Smooth muscle cell (in vitro differentiated cells): Measurements from ENCODE around the gene LILRA1. TPM values are rescaled to one million over a fixed set of nuclear protein-coding genes. Genes with fewer than 3 reads are reported as not detected.
"Not testable (repeated sequence)": the region's sequence is repeated elsewhere in the genome, so short reads cannot be mapped to it uniquely, and the experiment has no call there.

Experiments used
- DNase-seq: peaks from one replicate; lab custom pipeline; 2025; ENCODE audit not compliant: unreplicated experiment; lab: John Stamatoyannopoulos, UW
- H2AFZ ChIP-seq: fragments of 200-600 bp; sonication (generic); 2 replicates; pipeline ENCODE4 v1.6.0; 2016; ENCODE audit warnings: antibody characterized with exemption, low read depth, mild to moderate bottlenecking
- H3F3A ChIP-seq: fragments of 200-600 bp; sonication (generic); 2 replicates; pipeline ENCODE4 v1.6.0; 2017; ENCODE audit warnings: antibody characterized with exemption, low read depth
- H3K27ac ChIP-seq: fragments of 200-600 bp; sonication (generic); 2 replicates; pipeline ENCODE4 v1.5.1; 2016; ENCODE audit warnings: low read depth, mild to moderate bottlenecking
- H3K27me3 ChIP-seq: fragments of 200-600 bp; sonication (generic); 2 replicates; pipeline ENCODE4 v1.6.1; 2016; ENCODE audit warnings: low read depth, mild to moderate bottlenecking
- H3K36me3 ChIP-seq: fragments of 200-600 bp; sonication (generic); 2 replicates; pipeline ENCODE4 v1.5.1; 2016; ENCODE audit warnings: low read depth
- H3K4me1 ChIP-seq: fragments of 200-600 bp; sonication (generic); 2 replicates; pipeline ENCODE4 v1.5.1; 2016; ENCODE audit warnings: low read depth
- H3K4me2 ChIP-seq: fragments of 200-600 bp; sonication (generic); 2 replicates; pipeline ENCODE4 v1.6.0; 2016; ENCODE audit warnings: mild to moderate bottlenecking
- H3K4me3 ChIP-seq: fragments of 200-600 bp; sonication (generic); 2 replicates; pipeline ENCODE4 v1.5.1; 2016; ENCODE audit warnings: mild to moderate bottlenecking
- H3K79me2 ChIP-seq: fragments of 200-600 bp; sonication (generic); 2 replicates; pipeline ENCODE4 v1.6.0; 2016; ENCODE audit warnings: low read depth, mild to moderate bottlenecking
- H3K9ac ChIP-seq: fragments of 200-600 bp; sonication (generic); 2 replicates; pipeline ENCODE4 v1.6.0; 2016; ENCODE audit warnings: low read depth
- H3K9me3 ChIP-seq: fragments of 200-600 bp; sonication (generic); replicated peaks from 2 replicates; pipeline ENCODE4 v1.5.1; 2016; ENCODE audit warnings: low read depth
- H4K20me1 ChIP-seq: fragments of 200-600 bp; sonication (generic); 2 replicates; pipeline ENCODE4 v1.6.0; 2016; ENCODE audit warnings: low read depth
- CTCF ChIP-seq: fragments of 200-600 bp; sonication (generic); IDR thresholded peaks from 2 replicates; pipeline ENCODE4 v1.5.1; 2017; ENCODE audit warnings: borderline replicate concordance, mild to moderate bottlenecking, antibody characterized with exemption; ENCODE audit not compliant: insufficient read depth, poor library complexity, severe bottlenecking
- WGBS: methylation state at CpG from one replicate; pipeline ENCODE4 v1.1.7; 2016; ENCODE audit warnings: low lambda C conversion rate; 5-methylcytosine and 5-hydroxymethylcytosine counted together
- polyA plus RNA-seq: library from polyadenylated mRNA; unstranded; fragments of >200 nt; fragmentation: Nextera tagmentation; extraction: Ambion mirVana; gene quantifications from 2 replicates; pipeline ENCODE4 v1.2.1, GENCODE V29; 2016
- total RNA-seq: library from RNA; depleted of rRNA; stranded (reverse); fragments of >200 nt; gene quantifications from 2 replicates; pipeline ENCODE4 v1.2.3, GENCODE V29; 2014

The LILRA1 gene
- total RNA-seq (not detected in 2 replicates), polyA plus RNA-seq (not detected in 2 replicates)

- not testable (repeated sequence) for H2AFZ ChIP-seq, H3K27ac ChIP-seq, H3K27me3 ChIP-seq, H3K36me3 ChIP-seq, H3K4me3 ChIP-seq, H3K9ac ChIP-seq, H3K4me1 ChIP-seq, H4K20me1 ChIP-seq, H3F3A ChIP-seq, DNase-seq, H3K79me2 ChIP-seq, H3K4me2 ChIP-seq, H3K9me3 ChIP-seq
- 64% methylated on average over 6 of the region's 6 CpGs for WGBS
These were observed at the start of gene LILRA1 for GRCh38 chr19:54593445-54593844. Gene LILRA1 (plus strand): TSS chr19:54593632. CDS start chr19:54594245, 613 bp downstream.

GRCh38 chr19:54548806-54549205, 44.6 kb upstream of the LILRA1 start:
- no peak for DNase-seq
- Histone ChIP-seq H3K27ac (no peak overlapping the region), H3F3A (no peaks in the 10 kb centered on the region), H2AFZ (no peak overlapping the region), H3K36me3 (no peaks in the 10 kb centered on the region), H4K20me1 (no peaks in the 10 kb centered on the region), H3K27me3 (no peaks in the 10 kb centered on the region), H3K4me2 (no peak overlapping the region), H3K4me1 (no peaks in the 10 kb centered on the region), H3K9ac (no peak overlapping the region), H3K79me2 (no peaks in the 10 kb centered on the region), H3K4me3 (no peak overlapping the region), H3K9me3 (no peaks in the 10 kb centered on the region)
- WGBS, result 87% methylated on average over 16 of the region's 16 CpGs
- TF ChIP-seq CTCF, result no peak

- H3K79me2 ChIP-seq, result no peaks in the 10 kb centered on the region
- TF ChIP-seq CTCF, result no peak
- no peak overlapping the region for H2AFZ ChIP-seq
- H3K4me2 ChIP-seq, result no peak overlapping the region
- no peaks in the 10 kb centered on the region for H3K36me3 ChIP-seq
- H4K20me1 ChIP-seq, result no peaks in the 10 kb centered on the region
- no peaks in the 10 kb centered on the region for H3F3A ChIP-seq
- H3K27me3 ChIP-seq, result no peaks in the 10 kb centered on the region
- H3K27ac ChIP-seq, result no peak overlapping the region
- DNase-seq, result no peak
- no peak overlapping the region for H3K9ac ChIP-seq
- no peaks in the 10 kb centered on the region for H3K4me1 ChIP-seq
- no peaks in the 10 kb centered on the region for H3K9me3 ChIP-seq
- no peak overlapping the region for H3K4me3 ChIP-seq
- WGBS, result 78% methylated on average over 13 of the region's 14 CpGs
These were observed 44.2 kb upstream of the LILRA1 start for GRCh38 chr19:54549224-54549623.

- Histone ChIP-seq H3K9ac (no peak overlapping the region), H3F3A (no peaks in the 10 kb centered on the region), H4K20me1 (no peaks in the 10 kb centered on the region), H3K4me2 (no peak overlapping the region), H3K27ac (no peak overlapping the region), H2AFZ (no peak overlapping the region), H3K9me3 (peaks cover 6% of the 10 kb centered on the region), H3K27me3 (no peaks in the 10 kb centered on the region), H3K4me1 (no peaks in the 10 kb centered on the region), H3K36me3 (no peaks in the 10 kb centered on the region), H3K79me2 (no peaks in the 10 kb centered on the region), H3K4me3 (no peak overlapping the region)
- DNase-seq, result no peak
- WGBS, result 88% methylated on average over 6 of the region's 6 CpGs
- no peak for TF ChIP-seq CTCF
These were observed 42.1 kb upstream of the LILRA1 start for GRCh38 chr19:54551293-54551692.
